Measurements from ENCODE around the gene EPB41. TPM values are rescaled to one million over a fixed set of nuclear protein-coding genes. Genes with fewer than 3 reads are reported as not detected.

EPB41 gene
- total RNA-seq, 4 donors from 2014 or later: 71.6 to 117 (median 92.6) TPM

DNA sequence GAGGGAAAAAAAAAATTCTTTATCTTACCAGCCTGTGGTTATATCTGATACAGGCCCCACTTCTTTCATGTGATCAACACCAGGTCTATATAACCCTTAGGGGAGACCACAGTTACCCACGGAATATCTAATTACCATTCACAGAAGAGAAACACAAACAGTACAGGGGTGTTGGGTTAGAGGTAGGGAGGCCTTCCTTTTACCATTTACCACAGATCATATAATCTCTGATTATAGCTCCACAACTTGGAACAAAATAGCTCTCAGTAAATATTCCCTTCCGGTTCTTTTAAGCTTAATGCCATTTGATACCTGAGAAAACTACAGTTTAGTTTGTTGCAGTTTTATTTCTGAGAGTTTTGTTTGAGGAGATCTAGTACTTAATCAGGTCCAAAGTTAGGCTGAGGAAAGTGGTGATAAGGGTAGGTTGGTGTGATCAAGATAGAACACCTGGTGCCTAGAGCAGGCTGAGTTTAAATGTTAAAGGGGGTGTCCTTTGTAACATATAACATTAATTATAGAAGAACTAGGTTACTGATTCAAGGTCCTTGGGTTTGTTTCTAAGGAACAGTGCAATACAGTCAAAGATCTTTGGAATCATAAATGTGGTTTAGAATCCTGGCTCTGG lies 14.1 kb downstream of the EPB41 start:
- no peak for TF ChIP-seq POLR2AphosphoS5 (IDR thresholded peaks at IDR 0.05)
- no peak for TF ChIP-seq EP300 (IDR thresholded peaks at IDR 0.05; ENCODE audit: low read depth)
- TF ChIP-seq POLR2A (IDR thresholded peaks at IDR 0.05): no peak
- TF ChIP-seq, protein P1, sequence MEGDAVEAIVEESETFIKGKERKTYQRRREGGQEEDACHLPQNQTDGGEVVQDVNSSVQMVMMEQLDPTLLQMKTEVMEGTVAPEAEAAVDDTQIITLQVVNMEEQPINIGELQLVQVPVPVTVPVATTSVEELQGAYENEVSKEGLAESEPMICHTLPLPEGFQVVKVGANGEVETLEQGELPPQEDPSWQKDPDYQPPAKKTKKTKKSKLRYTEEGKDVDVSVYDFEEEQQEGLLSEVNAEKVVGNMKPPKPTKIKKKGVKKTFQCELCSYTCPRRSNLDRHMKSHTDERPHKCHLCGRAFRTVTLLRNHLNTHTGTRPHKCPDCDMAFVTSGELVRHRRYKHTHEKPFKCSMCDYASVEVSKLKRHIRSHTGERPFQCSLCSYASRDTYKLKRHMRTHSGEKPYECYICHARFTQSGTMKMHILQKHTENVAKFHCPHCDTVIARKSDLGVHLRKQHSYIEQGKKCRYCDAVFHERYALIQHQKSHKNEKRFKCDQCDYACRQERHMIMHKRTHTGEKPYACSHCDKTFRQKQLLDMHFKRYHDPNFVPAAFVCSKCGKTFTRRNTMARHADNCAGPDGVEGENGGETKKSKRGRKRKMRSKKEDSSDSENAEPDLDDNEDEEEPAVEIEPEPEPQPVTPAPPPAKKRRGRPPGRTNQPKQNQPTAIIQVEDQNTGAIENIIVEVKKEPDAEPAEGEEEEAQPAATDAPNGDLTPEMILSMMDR (IDR thresholded peaks at IDR 0.05): no peak
- no peaks in the 10 kb centered on the region for H3K36me3 ChIP-seq
- DNase-seq: no peak
- peaks cover 19 to 53% (median 32%) of the 10 kb centered on the region in 4 donors for H3K4me1 ChIP-seq
- H3K4me3 ChIP-seq: peak overlapping the region in 1 of 4 donors; percentile 0
- no peaks in the 10 kb centered on the region for H3K9me3 ChIP-seq
- H3K27ac ChIP-seq: peak overlapping the region; percentile 75 to 84 (median 81)
- 32 to 40% methylated on average over 1 to 2 of the region's 2 CpGs for WGBS, 2 donors (ENCODE audit: low coverage in 1 of 2)
- in situ Hi-C loops (cut with MboI; ENCODE audit: low pct_ligation_motif_present in 1 of 4, low pct_unique_long_range_greater_than_20kb in 1 of 4, low sequenced_read_pairs in 3 of 4): no loop called here
- no peaks in the 10 kb centered on the region for H3K27me3 ChIP-seq
- intact Hi-C loops (cut with DNase I; ENCODE audit: low total_unique reads): no loop called here

DNA sequence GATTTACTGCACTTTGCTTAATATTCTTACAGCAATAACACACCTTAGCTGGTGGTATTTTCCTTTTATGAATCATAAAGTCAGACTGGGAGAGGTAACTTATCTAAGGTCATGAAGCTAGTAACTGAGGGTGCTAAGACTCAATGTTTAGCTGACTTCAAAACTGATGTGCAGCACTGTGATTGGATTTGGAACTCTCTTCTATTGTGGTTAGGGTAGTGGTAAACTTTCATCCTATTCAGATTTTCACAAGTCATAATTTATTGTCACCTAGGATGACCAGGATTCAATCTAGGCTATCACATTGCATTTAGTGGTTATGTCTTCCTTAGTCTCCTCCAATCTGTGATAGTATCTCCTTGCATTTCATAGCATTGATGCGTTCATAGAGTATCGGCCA lies 18.9 kb downstream of the EPB41 start:
- no peak for TF ChIP-seq POLR2A (IDR thresholded peaks at IDR 0.05)
- TF ChIP-seq EP300 (IDR thresholded peaks at IDR 0.05; ENCODE audit: low read depth): no peak
- TF ChIP-seq, protein P1 (IDR thresholded peaks at IDR 0.05): no peak
- TF ChIP-seq POLR2AphosphoS5 (IDR thresholded peaks at IDR 0.05): no peak
- Histone ChIP-seq H3K27ac (no peak overlapping the region), H3K27me3 (no peaks in the 10 kb centered on the region), H3K4me1 (peaks cover 7 to 28% (median 10%) of the 10 kb centered on the region in 4 donors), H3K9me3 (no peaks in the 10 kb centered on the region), H3K4me3 (no peak overlapping the region), H3K36me3 (no peaks in the 10 kb centered on the region)
- WGBS, 2 donors (ENCODE audit: low coverage in 1 of 2): 88 to 100% methylated on average over 2 of the region's 2 CpGs
- intact Hi-C loops (cut with DNase I; ENCODE audit: low total_unique reads) (no loop called here), in situ Hi-C loops (cut with MboI; ENCODE audit: low pct_ligation_motif_present in 1 of 4, low pct_unique_long_range_greater_than_20kb in 1 of 4, low sequenced_read_pairs in 3 of 4) (no loop called here)
- no peak for DNase-seq

DNA sequence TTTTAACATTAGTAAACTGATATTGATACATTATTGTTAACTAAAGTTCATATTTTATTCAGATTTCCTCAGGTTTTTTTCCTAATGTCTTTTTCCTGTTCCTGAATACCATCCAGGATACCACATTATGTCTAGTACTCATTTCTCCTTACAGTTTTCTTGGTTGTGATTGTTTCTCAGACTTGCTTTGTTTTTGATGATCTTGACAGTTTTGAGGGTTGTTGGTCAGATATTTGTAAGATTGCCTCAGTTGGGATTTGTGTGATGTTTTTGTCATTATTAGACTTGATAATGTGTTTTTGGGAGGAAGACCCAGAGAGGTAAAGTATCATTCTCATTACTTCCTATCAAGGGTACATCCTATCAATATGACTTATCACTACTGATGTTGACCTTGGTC lies 19.5 kb downstream of the EPB41 start:
- no peak overlapping the region for H3K27ac ChIP-seq
- no peak for DNase-seq
- H3K36me3 ChIP-seq: no peaks in the 10 kb centered on the region
- no peaks in the 10 kb centered on the region for H3K9me3 ChIP-seq
- H3K4me3 ChIP-seq: no peak overlapping the region
- in situ Hi-C loops (cut with MboI; ENCODE audit: low pct_ligation_motif_present in 1 of 4, low pct_unique_long_range_greater_than_20kb in 1 of 4, low sequenced_read_pairs in 3 of 4): no loop called here
- TF ChIP-seq, protein P1 (IDR thresholded peaks at IDR 0.05): no peak
- TF ChIP-seq POLR2AphosphoS5 (IDR thresholded peaks at IDR 0.05): no peak
- peaks cover 2 to 21% (median 4%) of the 10 kb centered on the region in 4 donors for H3K4me1 ChIP-seq
- intact Hi-C loops (cut with DNase I; ENCODE audit: low total_unique reads): no loop called here
- H3K27me3 ChIP-seq: no peaks in the 10 kb centered on the region

DNA sequence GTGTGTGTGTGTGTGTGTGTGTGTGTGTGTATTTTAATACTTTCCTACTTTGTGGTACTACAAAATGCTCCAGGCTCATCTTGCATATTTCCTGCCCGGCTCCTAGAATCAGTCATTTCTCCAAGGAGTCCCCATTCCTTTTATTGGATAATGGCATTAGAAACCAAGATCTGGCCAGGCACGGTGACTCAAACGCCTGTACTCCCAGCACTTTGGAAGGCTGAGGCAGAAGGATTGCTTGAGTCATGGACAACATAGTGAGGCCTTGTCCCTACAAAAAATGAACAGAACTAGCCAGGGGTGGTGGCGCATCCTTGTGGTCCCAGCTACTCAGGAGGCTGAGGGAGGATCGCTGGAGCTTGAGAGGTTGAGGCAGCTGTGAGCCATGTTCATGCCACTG lies 20.3 kb downstream of the EPB41 start:
- WGBS, 2 donors (ENCODE audit: low coverage in 1 of 2): 92 to 100% methylated on average over 2 to 5 of the region's 5 CpGs
- no peak for TF ChIP-seq POLR2A (IDR thresholded peaks at IDR 0.05)
- no peak for TF ChIP-seq POLR2AphosphoS5 (IDR thresholded peaks at IDR 0.05)
- TF ChIP-seq, protein P1 (IDR thresholded peaks at IDR 0.05): no peak
- TF ChIP-seq EP300 (IDR thresholded peaks at IDR 0.05; ENCODE audit: low read depth): no peak
- H3K36me3 ChIP-seq: no peaks in the 10 kb centered on the region
- H3K27ac ChIP-seq: no peak overlapping the region
- intact Hi-C loops (cut with DNase I; ENCODE audit: low total_unique reads) (no loop called here), in situ Hi-C loops (cut with MboI; ENCODE audit: low pct_ligation_motif_present in 1 of 4, low pct_unique_long_range_greater_than_20kb in 1 of 4, low sequenced_read_pairs in 3 of 4) (no loop called here)
- no peaks in the 10 kb centered on the region for H3K27me3 ChIP-seq
- H3K4me1 ChIP-seq: peaks cover 0 to 14% (median 0%) of the 10 kb centered on the region in 4 donors
- no peak for DNase-seq
- no peak overlapping the region for H3K4me3 ChIP-seq
- H3K9me3 ChIP-seq: no peaks in the 10 kb centered on the region
